Caco-2 (cell line): ENCODE results near the gene MRFAP1. TPM values are rescaled to one million over a fixed set of nuclear protein-coding genes. Genes with fewer than 3 reads are reported as not detected.
A peak's percentile ranks its signal among the peaks of the same experiment; 100 is the strongest.

Experiments used
- BruUV-seq: library from RNA; stranded (reverse); fragments of 400-500 nt; replicated peaks from 2 replicates; lab custom pipeline; 2021; lab: Mats Ljungman, UMichigan
- CTCF ChIA-PET: fragments of 300-600 bp; sonication (Branson Sonifier 250); formaldehyde crosslinking; loops from one replicate; lab custom pipeline; 2022; ENCODE audit warnings: antibody characterized with exemption; lab: Charles Lee
- POLR2A ChIA-PET: fragments of 300-600 bp; sonication (Branson Sonifier 250); formaldehyde crosslinking; loops from one replicate; lab custom pipeline; 2022; ENCODE audit warnings: antibody characterized with exemption; lab: Charles Lee
- DNase-seq, 2 experiments: peaks; one replicate each; pipeline versions ENCODE4 v3.0.0 to v3.0.0-alpha.2; 2020 to 2022
- H3K27me3 ChIP-seq: replicated peaks from 2 replicates; pipeline ENCODE4 v1.6.0; 2011; ENCODE audit warnings: low read length; ENCODE audit not compliant: control insufficient read depth, insufficient read depth
- H3K36me3 ChIP-seq: 2 replicates; pipeline ENCODE4 v1.5.1; 2011; ENCODE audit warnings: low read length; ENCODE audit not compliant: control insufficient read depth, insufficient read depth
- H3K4me1 ChIP-seq: fragments of 250-450 bp; sonication (Bioruptor Pico); 2 replicates; pipeline ENCODE4 v1.5.1; 2020; ENCODE audit warnings: mild to moderate bottlenecking
- H3K4me3 ChIP-seq: 2 replicates; pipeline ENCODE4 v1.5.1; 2011; ENCODE audit warnings: low read depth, mild to moderate bottlenecking, control low read depth, low read length
- H3K9me3 ChIP-seq: fragments of 250-450 bp; sonication (Bioruptor Pico); 2 replicates; pipeline ENCODE4 v1.5.1; 2020; ENCODE audit warnings: mild to moderate bottlenecking, moderate library complexity
- H3K27ac Mint-ChIP-seq: one replicate; pipeline ENCODE4 v1.8.0; 2022; ENCODE audit warnings: mixed read lengths; ENCODE audit not compliant: unreplicated experiment
- H3K27me3 Mint-ChIP-seq: one replicate; pipeline ENCODE4 v1.8.0; 2022; ENCODE audit warnings: mixed read lengths; ENCODE audit not compliant: insufficient read depth, unreplicated experiment
- H3K36me3 Mint-ChIP-seq: one replicate; pipeline ENCODE4 v1.8.0; 2022; ENCODE audit warnings: mild to moderate bottlenecking, mixed read lengths; ENCODE audit not compliant: insufficient read depth, unreplicated experiment
- H3K4me1 Mint-ChIP-seq: one replicate; pipeline ENCODE4 v1.8.0; 2022; ENCODE audit warnings: low read depth, mixed read lengths; ENCODE audit not compliant: unreplicated experiment
- H3K4me3 Mint-ChIP-seq: one replicate; pipeline ENCODE4 v1.8.0; 2022; ENCODE audit warnings: mild to moderate bottlenecking, moderate library complexity, mixed read lengths; ENCODE audit not compliant: unreplicated experiment
- H3K9me3 Mint-ChIP-seq: one replicate; pipeline ENCODE4 v1.8.0; 2022; ENCODE audit warnings: mixed read lengths; ENCODE audit not compliant: unreplicated experiment
- CTCF ChIP-seq, 2 experiments: fragments of 200-600 bp in 1 of 2; IDR thresholded peaks; 1 replicate in 1 of 2; 2 replicates in 1 of 2; pipeline versions ENCODE4 v1.5.1 to v1.8.0; 2011 to 2022; ENCODE audit warnings: antibody characterized with exemption in 1 of 2, control low read depth in 1 of 2, inconsistent platforms in 1 of 2, low read depth in 1 of 2, low read length in 1 of 2, mild to moderate bottlenecking in 1 of 2, moderate library complexity in 1 of 2; ENCODE audit not compliant: insufficient read depth in 1 of 2, severe bottlenecking in 1 of 2, unreplicated experiment in 1 of 2
- intact Hi-C: fragments of 100-400 bp; cut with micrococcal nuclease; formaldehyde crosslinking; loops from one replicate; pipeline ENCODE4 v1.10.0; 2022; ENCODE audit not compliant: unreplicated experiment
- total RNA-seq: library from RNA; stranded (reverse); gene quantifications from 2 replicates; pipeline ENCODE4 v1.2.3, GENCODE V29; 2022

MRFAP1 gene
- total RNA-seq, 1 experiment from 2014 or later = 254 TPM

- DNase-seq = no peak
- H3K4me3 Mint-ChIP-seq = peak overlapping the region; percentile 64
- Histone ChIP-seq H3K4me3 (no peak overlapping the region), H3K4me1 (peaks cover 53% of the 10 kb centered on the region), H3K27me3 (no peaks in the 10 kb centered on the region), H3K36me3 (no peaks in the 10 kb centered on the region), H3K9me3 (no peaks in the 10 kb centered on the region)
- BruUV-seq = no TSS peak
- POLR2A ChIA-PET = interaction anchor here (0.6 to 2.0 kb wide), 2 partner anchors 16 to 303 kb away, joined by 3 to 6 read pairs; a partner anchor contains a TSS
- intact Hi-C loops = loop anchor here (1.0 to 10.0 kb wide), 3 partner anchors 15 to 65 kb away; partner anchors contain the start of gene MRFAP1
- H3K36me3 Mint-ChIP-seq = peaks cover 27% of the 10 kb centered on the region
- H3K27me3 Mint-ChIP-seq = no peaks in the 10 kb centered on the region
- H3K4me1 Mint-ChIP-seq = peaks cover 52% of the 10 kb centered on the region
- peak overlapping the region; percentile 94 for H3K27ac Mint-ChIP-seq
- TF ChIP-seq CTCF (IDR thresholded peaks at IDR 0.05; ENCODE audit: insufficient read depth in 1 of 2, low read depth in 1 of 2, low read length in 1 of 2, severe bottlenecking in 1 of 2, unreplicated experiment in 1 of 2) = no peak
- no peaks in the 10 kb centered on the region for H3K9me3 Mint-ChIP-seq
- CTCF ChIA-PET = interaction anchor here (0.6 to 4.5 kb wide), 4 partner anchors 9 to 348 kb away, joined by 3 to 60 read pairs (median 4); a partner anchor contains a TSS
Measured at GRCh38 chr4:6689506-6689960, 49.0 kb downstream of the MRFAP1 start.

Other genes with a start within 250 kb of the MRFAP1 start
- gene PPP2R2C, start 168.1 kb upstream of the MRFAP1 start, total RNA-seq = not detected in 2 replicates
- gene MAN2B2, start 65.5 kb upstream of the MRFAP1 start, total RNA-seq = 17.3 and 20.5 TPM in 2 replicates
- 70.8 and 96.9 TPM in 2 replicates for gene S100P, start 53.2 kb downstream of the MRFAP1 start, total RNA-seq
- 46.4 and 47.5 TPM in 2 replicates for gene MRFAP1L1, start 69.2 kb downstream of the MRFAP1 start, total RNA-seq
- 16.6 and 17.2 TPM in 2 replicates for gene BLOC1S4, start 75.5 kb downstream of the MRFAP1 start, total RNA-seq
- 19.7 and 20.3 TPM in 2 replicates for gene KIAA0232, start 142.0 kb downstream of the MRFAP1 start, total RNA-seq